ENCODE data around the gene BST1. TPM values are rescaled to one million over a fixed set of nuclear protein-coding genes. Genes with fewer than 3 reads are reported as not detected.

BST1 gene
- total and polyA plus RNA-seq, 4 donors: 4.1 to 53.5 (median 11.0) TPM

DNA sequence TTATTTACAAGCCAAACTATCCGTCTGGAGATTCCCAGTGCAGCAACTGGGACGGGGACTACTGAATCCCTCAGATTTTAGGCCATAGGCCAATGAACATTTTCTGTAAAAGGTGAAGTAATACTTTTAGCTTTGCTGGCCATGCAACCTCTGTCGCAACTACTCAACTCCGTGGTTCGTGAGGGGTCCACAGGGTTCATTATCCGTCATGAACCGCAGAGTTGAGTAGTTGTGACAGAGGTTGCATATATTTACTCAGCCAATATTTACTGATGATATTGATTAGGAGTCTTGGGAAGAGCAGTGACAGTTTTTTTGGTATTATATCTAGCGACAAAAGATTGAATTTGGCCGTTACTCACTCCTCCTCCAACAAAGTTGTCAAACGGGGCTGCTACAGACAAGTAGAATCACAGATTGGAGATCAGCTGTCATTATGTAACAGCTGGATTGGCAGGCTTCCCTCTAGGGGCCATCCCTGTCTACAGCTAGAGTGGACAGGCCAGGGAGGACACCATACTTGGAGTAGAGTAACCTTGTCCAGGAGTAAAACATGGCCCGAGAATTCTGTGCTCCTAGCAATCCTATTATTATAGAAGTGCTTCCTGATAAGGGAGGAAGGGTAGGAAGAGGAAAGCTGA, 38.0 kb downstream of the BST1 start:
- 63 to 78% methylated on average over 11 of the region's 11 CpGs for WGBS, 2 donors
- H3K4me1 ChIP-seq (ENCODE audit: control insufficient read depth in 5 of 5, insufficient read depth in 5 of 5, low read length in 5 of 5): no peaks in the 10 kb centered on the region
- no peak for ATAC-seq (ENCODE audit: insufficient read depth, low FRiP score)
- H3K4me3 ChIP-seq: no peak overlapping the region
- H3K9me3 ChIP-seq (ENCODE audit: control insufficient read depth in 4 of 4, insufficient read depth in 3 of 4, low read length in 3 of 4): peaks cover 0 to 4% (median under 1%) of the 10 kb centered on the region in 4 donors
- DNase-seq: no peak
- no peaks in the 10 kb centered on the region for H3K27me3 ChIP-seq (ENCODE audit: control insufficient read depth in 3 of 3, insufficient read depth in 3 of 3, low read length in 2 of 3)
- TF ChIP-seq, protein P1, sequence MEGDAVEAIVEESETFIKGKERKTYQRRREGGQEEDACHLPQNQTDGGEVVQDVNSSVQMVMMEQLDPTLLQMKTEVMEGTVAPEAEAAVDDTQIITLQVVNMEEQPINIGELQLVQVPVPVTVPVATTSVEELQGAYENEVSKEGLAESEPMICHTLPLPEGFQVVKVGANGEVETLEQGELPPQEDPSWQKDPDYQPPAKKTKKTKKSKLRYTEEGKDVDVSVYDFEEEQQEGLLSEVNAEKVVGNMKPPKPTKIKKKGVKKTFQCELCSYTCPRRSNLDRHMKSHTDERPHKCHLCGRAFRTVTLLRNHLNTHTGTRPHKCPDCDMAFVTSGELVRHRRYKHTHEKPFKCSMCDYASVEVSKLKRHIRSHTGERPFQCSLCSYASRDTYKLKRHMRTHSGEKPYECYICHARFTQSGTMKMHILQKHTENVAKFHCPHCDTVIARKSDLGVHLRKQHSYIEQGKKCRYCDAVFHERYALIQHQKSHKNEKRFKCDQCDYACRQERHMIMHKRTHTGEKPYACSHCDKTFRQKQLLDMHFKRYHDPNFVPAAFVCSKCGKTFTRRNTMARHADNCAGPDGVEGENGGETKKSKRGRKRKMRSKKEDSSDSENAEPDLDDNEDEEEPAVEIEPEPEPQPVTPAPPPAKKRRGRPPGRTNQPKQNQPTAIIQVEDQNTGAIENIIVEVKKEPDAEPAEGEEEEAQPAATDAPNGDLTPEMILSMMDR (IDR thresholded peaks at IDR 0.05; ENCODE audit: control extremely low read depth, extremely low read depth): no peak
- H3K9ac ChIP-seq (ENCODE audit: insufficient read depth in 1 of 2, low read length in 2 of 2): no peak overlapping the region
- H3K27ac ChIP-seq (ENCODE audit: low read depth in 1 of 2, low read length in 1 of 2): no peak overlapping the region
- H3K36me3 ChIP-seq (ENCODE audit: control insufficient read depth in 4 of 4, insufficient read depth in 4 of 4, low read length in 4 of 4): no peaks in the 10 kb centered on the region

GRCh38 chr4:15742083-15742582, 39.3 kb downstream of the BST1 start:
- Histone ChIP-seq H3K9ac (ENCODE audit: insufficient read depth in 1 of 2, low read length in 2 of 2) (no peak overlapping the region), H3K9me3 (ENCODE audit: control insufficient read depth in 4 of 4, insufficient read depth in 3 of 4, low read length in 3 of 4) (peaks cover 0 to 4% (median 2%) of the 10 kb centered on the region in 4 donors), H3K4me3 (no peak overlapping the region), H3K4me1 (ENCODE audit: control insufficient read depth in 5 of 5, insufficient read depth in 5 of 5, low read length in 5 of 5) (no peaks in the 10 kb centered on the region), H3K27me3 (ENCODE audit: control insufficient read depth in 3 of 3, insufficient read depth in 3 of 3, low read length in 2 of 3) (no peaks in the 10 kb centered on the region), H3K36me3 (ENCODE audit: control insufficient read depth in 4 of 4, insufficient read depth in 4 of 4, low read length in 4 of 4) (no peaks in the 10 kb centered on the region), H3K27ac (ENCODE audit: low read depth in 1 of 2, low read length in 1 of 2) (no peak overlapping the region)
- TF ChIP-seq, protein P1 (IDR thresholded peaks at IDR 0.05; ENCODE audit: control extremely low read depth, extremely low read depth): no peak
- ATAC-seq (ENCODE audit: insufficient read depth, low FRiP score) (no peak), DNase-seq (no peak)
- WGBS, 2 donors: 55 to 81% methylated on average over 1 of the region's 1 CpG

- H3K4me3 ChIP-seq: no peak overlapping the region
- DNase-seq (no peak), ATAC-seq (ENCODE audit: insufficient read depth, low FRiP score) (no peak)
- no peaks in the 10 kb centered on the region for H3K27me3 ChIP-seq (ENCODE audit: control insufficient read depth in 3 of 3, insufficient read depth in 3 of 3, low read length in 2 of 3)
- H3K9ac ChIP-seq (ENCODE audit: insufficient read depth in 1 of 2, low read length in 2 of 2): no peak overlapping the region
- no peak overlapping the region for H3K27ac ChIP-seq (ENCODE audit: low read depth in 1 of 2, low read length in 1 of 2)
- peaks cover 0 to 4% (median 2%) of the 10 kb centered on the region in 4 donors for H3K9me3 ChIP-seq (ENCODE audit: control insufficient read depth in 4 of 4, insufficient read depth in 3 of 4, low read length in 3 of 4)
- 21 to 22% methylated on average over 1 of the region's 1 CpG for WGBS, 2 donors
- TF ChIP-seq, protein P1 (IDR thresholded peaks at IDR 0.05; ENCODE audit: control extremely low read depth, extremely low read depth): no peak
- H3K4me1 ChIP-seq (ENCODE audit: control insufficient read depth in 5 of 5, insufficient read depth in 5 of 5, low read length in 5 of 5): no peaks in the 10 kb centered on the region
- no peaks in the 10 kb centered on the region for H3K36me3 ChIP-seq (ENCODE audit: control insufficient read depth in 4 of 4, insufficient read depth in 4 of 4, low read length in 4 of 4)
Measured at GRCh38 chr4:15742637-15743036, 39.8 kb downstream of the BST1 start.
